Lower leg skin (tissue), 3 donors: ENCODE results near the gene CLTCL1.

ENCODE experiments used
- POLR2A ChIP-seq, 2 donors: fragments of 450-650 bp; IDR thresholded peaks; one replicate each; pipeline ENCODE4 v1.6.1; 2016 to 2017; ENCODE audit warnings: antibody characterized with exemption in 2 of 2, mild to moderate bottlenecking in 1 of 2, moderate library complexity in 1 of 2
- TF ChIP-seq, protein P1 (sequence below), 3 donors: fragments of 450-650 bp; IDR thresholded peaks; one replicate each; pipeline ENCODE4 v1.5.1; 2016; ENCODE audit warnings: antibody characterized with exemption in 3 of 3, mild to moderate bottlenecking in 3 of 3, moderate library complexity in 2 of 3

DNA sequence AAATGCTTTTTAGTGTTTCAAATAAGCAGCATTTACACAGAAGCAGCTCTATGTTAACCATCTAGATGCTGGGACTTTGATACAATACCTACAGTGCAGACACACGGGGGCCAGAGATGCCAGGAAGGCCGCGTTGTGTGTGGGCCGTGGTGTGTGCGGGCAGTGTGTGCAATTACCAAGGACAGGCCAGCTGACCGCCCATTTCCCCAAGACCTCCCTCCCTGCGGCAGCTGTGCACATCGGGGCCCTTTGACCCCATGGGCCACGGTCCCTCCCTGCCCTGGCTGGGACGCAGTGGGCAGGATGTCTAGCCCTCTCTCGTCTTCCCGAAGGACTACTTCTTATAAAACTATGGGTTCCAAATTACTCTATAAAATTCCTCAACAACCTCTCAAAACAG is 38.4 kb downstream of the CLTCL1 start:
- TF ChIP-seq POLR2A (IDR thresholded peaks at IDR 0.05): no peak
- TF ChIP-seq, protein P1, sequence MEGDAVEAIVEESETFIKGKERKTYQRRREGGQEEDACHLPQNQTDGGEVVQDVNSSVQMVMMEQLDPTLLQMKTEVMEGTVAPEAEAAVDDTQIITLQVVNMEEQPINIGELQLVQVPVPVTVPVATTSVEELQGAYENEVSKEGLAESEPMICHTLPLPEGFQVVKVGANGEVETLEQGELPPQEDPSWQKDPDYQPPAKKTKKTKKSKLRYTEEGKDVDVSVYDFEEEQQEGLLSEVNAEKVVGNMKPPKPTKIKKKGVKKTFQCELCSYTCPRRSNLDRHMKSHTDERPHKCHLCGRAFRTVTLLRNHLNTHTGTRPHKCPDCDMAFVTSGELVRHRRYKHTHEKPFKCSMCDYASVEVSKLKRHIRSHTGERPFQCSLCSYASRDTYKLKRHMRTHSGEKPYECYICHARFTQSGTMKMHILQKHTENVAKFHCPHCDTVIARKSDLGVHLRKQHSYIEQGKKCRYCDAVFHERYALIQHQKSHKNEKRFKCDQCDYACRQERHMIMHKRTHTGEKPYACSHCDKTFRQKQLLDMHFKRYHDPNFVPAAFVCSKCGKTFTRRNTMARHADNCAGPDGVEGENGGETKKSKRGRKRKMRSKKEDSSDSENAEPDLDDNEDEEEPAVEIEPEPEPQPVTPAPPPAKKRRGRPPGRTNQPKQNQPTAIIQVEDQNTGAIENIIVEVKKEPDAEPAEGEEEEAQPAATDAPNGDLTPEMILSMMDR (IDR thresholded peaks at IDR 0.05): no peak
